ENCODE data around the gene CEP63.

Gene CEP63

DNA sequence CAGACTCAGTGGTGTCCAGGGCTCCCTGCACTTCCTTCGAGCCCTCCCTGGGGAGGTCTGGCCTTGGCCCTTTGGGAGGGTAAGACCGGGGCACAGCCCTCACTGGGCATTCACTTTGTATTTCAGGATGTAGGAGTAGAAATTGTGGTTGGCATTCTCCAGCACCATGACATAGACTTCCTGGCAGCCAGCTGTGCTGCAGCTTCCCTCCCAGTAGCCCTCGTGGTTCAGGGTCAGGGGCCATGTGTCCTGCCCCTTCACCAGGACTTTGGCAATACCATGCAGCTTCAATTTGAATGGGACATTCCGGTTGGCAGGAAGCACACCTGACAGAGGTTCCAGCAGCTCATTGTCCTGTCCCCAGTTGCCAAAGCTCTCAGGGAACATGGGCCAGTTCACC lies 117.6 kb downstream of the CEP63 start:
- Histone ChIP-seq H3K9ac (ENCODE audit: insufficient read length, low read depth) (no peak overlapping the region), H3K4me3 (ENCODE audit: insufficient read length, low read depth) (no peak overlapping the region), H3K27me3 (ENCODE audit: insufficient read depth, insufficient read length) (peaks cover 12% of the 10 kb centered on the region), H3K9me3 (ENCODE audit: insufficient read depth, low read length) (no peaks in the 10 kb centered on the region), H3K36me3 (ENCODE audit: insufficient read depth, insufficient read length, low read length) (no peaks in the 10 kb centered on the region), H3K4me1 (ENCODE audit: insufficient read depth, insufficient read length) (peaks cover 24% of the 10 kb centered on the region)
- TF ChIP-seq SUZ12 (IDR thresholded peaks at IDR 0.05; ENCODE audit: extremely low read depth, insufficient read depth, insufficient read length) (no peak), YY1 (IDR thresholded peaks at IDR 0.05; ENCODE audit: insufficient read depth, insufficient read length) (no peak), ZNF274 (IDR thresholded peaks at IDR 0.05; ENCODE audit: low read depth, low read length) (no peak)
- DNase-seq (ENCODE audit: low read depth, low spot score), result no peak

DNA sequence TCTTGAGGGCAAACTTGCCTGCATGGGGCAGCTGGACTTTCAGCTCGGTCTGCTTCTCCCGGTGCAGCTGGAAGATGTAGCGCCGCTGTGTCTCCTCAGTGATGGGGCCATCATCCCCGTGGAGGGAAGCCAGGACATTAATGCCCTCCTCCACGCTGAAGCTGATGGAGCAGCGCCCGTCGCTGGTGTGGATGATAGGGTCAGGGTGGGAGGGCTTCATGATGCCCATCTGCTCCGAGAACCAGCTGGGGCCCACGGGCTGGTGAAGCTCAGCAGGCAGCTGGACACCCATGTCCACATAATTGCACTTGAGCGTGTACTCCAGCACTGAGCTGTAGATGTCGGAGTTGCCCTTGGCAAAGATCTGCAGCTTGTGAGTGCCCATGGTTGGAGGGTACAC lies 118.1 kb downstream of the CEP63 start:
- DNase-seq (ENCODE audit: low read depth, low spot score), result no peak
- Histone ChIP-seq H3K4me1 (ENCODE audit: insufficient read depth, insufficient read length) (peaks cover 24% of the 10 kb centered on the region), H3K36me3 (ENCODE audit: insufficient read depth, insufficient read length, low read length) (no peaks in the 10 kb centered on the region), H3K9me3 (ENCODE audit: insufficient read depth, low read length) (no peaks in the 10 kb centered on the region), H3K4me3 (ENCODE audit: insufficient read length, low read depth) (no peak overlapping the region), H3K9ac (ENCODE audit: insufficient read length, low read depth) (no peak overlapping the region), H3K27me3 (ENCODE audit: insufficient read depth, insufficient read length) (peaks cover 12% of the 10 kb centered on the region)
- TF ChIP-seq YY1 (IDR thresholded peaks at IDR 0.05; ENCODE audit: insufficient read depth, insufficient read length), result no peak
- no peak for TF ChIP-seq SUZ12 (IDR thresholded peaks at IDR 0.05; ENCODE audit: extremely low read depth, insufficient read depth, insufficient read length)
- no peak for TF ChIP-seq ZNF274 (IDR thresholded peaks at IDR 0.05; ENCODE audit: low read depth, low read length)

DNA sequence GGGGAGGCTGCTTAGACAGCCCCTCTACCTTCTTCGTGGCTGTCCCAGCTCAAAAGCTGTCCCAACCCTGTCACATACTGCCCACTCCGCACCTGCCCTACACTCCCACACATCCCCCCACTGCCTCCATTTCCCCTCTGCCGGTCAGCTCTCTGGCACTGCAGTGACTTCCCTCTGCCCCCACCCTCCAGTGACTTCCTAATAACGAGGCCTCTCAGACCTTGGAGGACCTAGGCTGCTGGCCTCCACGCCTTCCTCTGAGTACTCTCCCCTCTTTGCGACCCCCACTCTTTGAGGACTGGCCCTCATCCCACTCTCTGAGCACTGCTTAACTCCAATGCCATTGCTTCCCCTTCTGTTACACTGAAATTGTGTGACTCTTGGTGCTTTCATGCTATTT lies 119.7 kb downstream of the CEP63 start:
- Histone ChIP-seq H3K27me3 (ENCODE audit: insufficient read depth, insufficient read length) (peaks cover 2% of the 10 kb centered on the region), H3K9me3 (ENCODE audit: insufficient read depth, low read length) (no peaks in the 10 kb centered on the region), H3K4me1 (ENCODE audit: insufficient read depth, insufficient read length) (peaks cover 24% of the 10 kb centered on the region), H3K9ac (ENCODE audit: insufficient read length, low read depth) (no peak overlapping the region), H3K4me3 (ENCODE audit: insufficient read length, low read depth) (no peak overlapping the region), H3K36me3 (ENCODE audit: insufficient read depth, insufficient read length, low read length) (no peaks in the 10 kb centered on the region)
- TF ChIP-seq SUZ12 (IDR thresholded peaks at IDR 0.05; ENCODE audit: extremely low read depth, insufficient read depth, insufficient read length) (no peak), YY1 (IDR thresholded peaks at IDR 0.05; ENCODE audit: insufficient read depth, insufficient read length) (no peak), ZNF274 (IDR thresholded peaks at IDR 0.05; ENCODE audit: low read depth, low read length) (no peak)
- DNase-seq (ENCODE audit: low read depth, low spot score), result no peak

DNA sequence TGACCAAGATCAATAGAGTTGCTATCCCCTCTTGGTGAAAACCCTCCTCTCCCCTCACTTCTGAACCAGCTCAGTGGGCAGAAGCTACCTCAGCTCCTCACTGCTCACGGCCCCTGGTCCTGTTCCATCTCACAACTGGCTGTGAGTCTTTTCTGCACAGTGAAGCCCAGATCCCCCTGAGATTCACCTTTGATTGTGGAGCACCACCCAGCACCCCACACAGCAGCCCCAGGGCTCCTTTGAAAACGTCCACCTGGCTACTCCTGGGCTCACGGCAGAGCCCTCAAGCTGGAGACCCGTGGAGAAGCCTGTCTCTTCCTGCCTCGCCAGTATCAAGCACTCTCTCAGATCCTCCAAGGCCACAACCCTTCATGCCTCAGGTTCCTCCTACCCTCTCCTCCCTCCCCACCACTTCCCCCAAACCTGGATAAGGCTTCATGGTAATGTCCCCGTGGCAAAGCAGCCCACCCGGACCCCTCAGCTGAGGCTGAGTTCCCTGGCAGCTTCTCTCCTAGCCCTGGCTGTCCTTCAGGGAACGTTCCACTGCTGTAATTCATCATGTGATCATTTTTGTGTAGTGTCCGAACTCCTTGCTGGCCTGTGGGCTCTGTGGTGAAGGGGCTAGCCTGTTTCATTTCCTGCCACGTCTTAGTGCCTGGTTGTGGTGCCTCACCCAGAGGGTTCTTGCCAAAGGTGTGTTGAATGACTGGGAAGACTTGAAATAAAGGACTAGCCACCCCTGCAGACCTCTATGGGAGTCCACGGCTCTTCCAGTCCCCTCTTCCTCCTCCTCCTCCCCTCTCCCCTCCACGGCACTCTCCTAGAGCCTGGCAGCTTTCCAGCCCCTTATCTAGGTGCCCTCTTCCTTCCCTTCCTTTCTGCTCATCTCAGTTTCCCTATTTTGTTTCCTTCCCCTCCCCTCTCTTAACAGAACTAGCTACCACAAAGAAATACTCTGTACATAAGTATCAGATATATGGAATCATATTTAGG lies 120.5 kb downstream of the CEP63 start:
- Histone ChIP-seq H3K4me1 (ENCODE audit: insufficient read depth, insufficient read length) (peaks cover 22% of the 10 kb centered on the region), H3K27me3 (ENCODE audit: insufficient read depth, insufficient read length) (no peaks in the 10 kb centered on the region), H3K9ac (ENCODE audit: insufficient read length, low read depth) (no peak overlapping the region), H3K9me3 (ENCODE audit: insufficient read depth, low read length) (no peaks in the 10 kb centered on the region), H3K4me3 (ENCODE audit: insufficient read length, low read depth) (no peak overlapping the region), H3K36me3 (ENCODE audit: insufficient read depth, insufficient read length, low read length) (no peaks in the 10 kb centered on the region)
- TF ChIP-seq ZNF274 (IDR thresholded peaks at IDR 0.05; ENCODE audit: low read depth, low read length) (no peak), SUZ12 (IDR thresholded peaks at IDR 0.05; ENCODE audit: extremely low read depth, insufficient read depth, insufficient read length) (no peak), YY1 (IDR thresholded peaks at IDR 0.05; ENCODE audit: insufficient read depth, insufficient read length) (no peak)
- DNase-seq (ENCODE audit: low read depth, low spot score), result no peak

DNA sequence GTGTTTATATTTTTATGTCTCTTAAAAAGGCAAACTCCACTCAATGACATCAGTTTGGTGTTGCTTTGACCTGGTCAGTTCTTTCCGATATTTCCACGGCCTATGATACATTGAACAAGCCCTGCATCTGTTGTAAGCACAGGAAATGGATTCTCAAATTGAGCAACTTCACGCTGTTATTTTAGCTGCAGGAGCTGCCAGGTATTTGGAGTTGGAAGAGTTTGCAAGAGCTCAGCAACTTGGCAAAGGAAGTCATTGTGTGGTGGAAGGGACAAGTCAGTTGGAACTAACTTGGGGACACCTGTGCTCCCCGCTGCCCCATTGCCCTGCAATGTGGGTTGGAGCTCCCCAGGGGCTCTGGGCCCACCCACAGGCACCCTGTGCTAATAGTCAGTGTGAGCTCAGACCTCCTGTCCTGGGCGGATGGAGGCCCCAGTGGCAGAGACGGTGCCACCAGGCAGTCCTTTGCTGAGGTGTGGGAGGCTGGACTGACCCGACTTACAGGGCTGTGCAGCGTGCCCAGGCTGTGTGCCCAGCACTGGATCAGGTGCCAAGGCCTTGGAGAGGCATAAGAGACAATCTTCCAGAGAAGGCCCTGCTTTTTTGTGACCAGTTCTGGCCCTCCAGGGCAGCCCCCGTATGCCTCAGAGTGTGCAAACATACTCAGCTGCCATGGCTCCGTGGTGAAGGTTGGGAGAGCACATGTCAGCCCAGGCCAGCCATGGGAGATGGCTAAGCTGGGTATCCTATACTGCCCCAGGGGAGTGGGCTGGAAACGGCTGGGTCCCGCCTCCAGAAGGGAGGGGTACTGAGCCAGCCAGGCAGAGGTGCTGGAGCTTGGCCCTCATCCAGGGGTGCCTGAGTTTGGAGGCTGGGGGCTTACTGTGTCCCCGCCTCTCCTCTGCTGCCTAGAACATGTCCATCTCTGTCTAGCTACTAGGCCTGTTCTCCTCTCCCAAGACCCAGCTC lies 121.5 kb downstream of the CEP63 start:
- no peak overlapping the region for H3K9ac ChIP-seq (ENCODE audit: insufficient read length, low read depth)
- H3K4me1 ChIP-seq (ENCODE audit: insufficient read depth, insufficient read length), result peaks cover 12% of the 10 kb centered on the region
- TF ChIP-seq SUZ12 (IDR thresholded peaks at IDR 0.05; ENCODE audit: extremely low read depth, insufficient read depth, insufficient read length) (no peak), ZNF274 (IDR thresholded peaks at IDR 0.05; ENCODE audit: low read depth, low read length) (no peak), YY1 (IDR thresholded peaks at IDR 0.05; ENCODE audit: insufficient read depth, insufficient read length) (no peak)
- no peaks in the 10 kb centered on the region for H3K27me3 ChIP-seq (ENCODE audit: insufficient read depth, insufficient read length)
- no peaks in the 10 kb centered on the region for H3K36me3 ChIP-seq (ENCODE audit: insufficient read depth, insufficient read length, low read length)
- no peaks in the 10 kb centered on the region for H3K9me3 ChIP-seq (ENCODE audit: insufficient read depth, low read length)
- DNase-seq (ENCODE audit: low read depth, low spot score), result no peak
- no peak overlapping the region for H3K4me3 ChIP-seq (ENCODE audit: insufficient read length, low read depth)

DNA sequence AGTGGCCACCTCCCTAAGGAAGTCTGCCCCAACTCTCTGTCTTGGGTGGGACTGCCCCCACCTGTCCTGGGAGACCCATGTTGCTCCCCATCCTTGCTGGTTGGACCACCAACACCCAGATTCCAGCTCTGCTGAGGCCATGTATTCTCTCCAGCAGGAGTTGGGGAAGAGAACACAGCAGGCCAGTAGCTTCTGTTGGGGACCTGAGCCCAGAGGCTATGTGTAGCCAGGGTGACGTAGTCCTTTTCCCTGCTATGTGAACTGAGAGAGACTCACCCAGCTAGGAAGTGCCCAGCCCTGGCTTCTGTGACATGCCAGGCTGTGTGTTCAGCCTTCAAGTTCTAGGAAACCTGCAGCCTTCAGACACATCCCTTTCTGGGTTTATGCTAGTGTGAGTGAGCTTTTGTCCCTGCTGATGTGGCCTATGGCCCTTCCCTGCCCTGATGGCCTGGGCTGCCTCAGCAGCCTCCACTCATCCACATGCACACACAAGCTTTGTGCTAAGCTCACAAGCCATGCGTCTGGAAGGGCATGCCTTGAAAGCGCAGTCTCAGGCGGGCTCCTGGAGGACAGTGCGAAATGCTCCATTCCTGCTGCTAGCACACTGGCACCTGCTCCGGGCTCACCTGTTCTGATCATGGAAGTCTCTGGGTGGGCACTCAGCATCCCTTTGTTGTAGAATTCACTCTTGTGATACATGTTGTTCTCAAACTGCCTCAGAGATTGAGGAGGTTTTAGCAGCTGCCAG lies 122.3 kb downstream of the CEP63 start:
- DNase-seq (ENCODE audit: low read depth, low spot score), result no peak
- Histone ChIP-seq H3K36me3 (ENCODE audit: insufficient read depth, insufficient read length, low read length) (no peaks in the 10 kb centered on the region), H3K9me3 (ENCODE audit: insufficient read depth, low read length) (no peaks in the 10 kb centered on the region), H3K27me3 (ENCODE audit: insufficient read depth, insufficient read length) (no peaks in the 10 kb centered on the region), H3K4me1 (ENCODE audit: insufficient read depth, insufficient read length) (peaks cover 10% of the 10 kb centered on the region), H3K9ac (ENCODE audit: insufficient read length, low read depth) (no peak overlapping the region), H3K4me3 (ENCODE audit: insufficient read length, low read depth) (no peak overlapping the region)
- TF ChIP-seq YY1 (IDR thresholded peaks at IDR 0.05; ENCODE audit: insufficient read depth, insufficient read length) (no peak), SUZ12 (IDR thresholded peaks at IDR 0.05; ENCODE audit: extremely low read depth, insufficient read depth, insufficient read length) (no peak), ZNF274 (IDR thresholded peaks at IDR 0.05; ENCODE audit: low read depth, low read length) (no peak)

Measured in NT2/D1 (cell line).